Vagina (tissue), 2 donors: ENCODE data around the gene TRIM66.

ENCODE experiments used
- CTCF ChIP-seq, 3 experiments: fragments of 450-650 bp in 2 of 3; fragments of 200-600 bp in 1 of 3; sonication (generic) in 1 of 3; IDR thresholded peaks; one replicate each; pipeline ENCODE4 v1.5.1; 2017 to 2019; ENCODE audit warnings: antibody characterized with exemption in 3 of 3, mild to moderate bottlenecking in 2 of 3, moderate library complexity in 2 of 3
- POLR2A ChIP-seq, 2 donors: fragments of 450-650 bp; IDR thresholded peaks; one replicate each; pipeline ENCODE4 v1.6.1; 2017; ENCODE audit warnings: antibody characterized with exemption in 2 of 2, mild to moderate bottlenecking in 2 of 2, moderate library complexity in 2 of 2

- no peak for TF ChIP-seq POLR2A (IDR thresholded peaks at IDR 0.05)
- no peak for TF ChIP-seq CTCF (IDR thresholded peaks at IDR 0.05)
Observed at GRCh38 chr11:8722809-8723208, 40.3 kb upstream of the TRIM66 start.
